ENCODE measurements around the gene HS3ST4. TPM values are rescaled to one million over a fixed set of nuclear protein-coding genes. Genes with fewer than 3 reads are reported as not detected.

Gene HS3ST4
- total and polyA plus RNA-seq, 7 experiments from 2014 or later: not detected

DNA sequence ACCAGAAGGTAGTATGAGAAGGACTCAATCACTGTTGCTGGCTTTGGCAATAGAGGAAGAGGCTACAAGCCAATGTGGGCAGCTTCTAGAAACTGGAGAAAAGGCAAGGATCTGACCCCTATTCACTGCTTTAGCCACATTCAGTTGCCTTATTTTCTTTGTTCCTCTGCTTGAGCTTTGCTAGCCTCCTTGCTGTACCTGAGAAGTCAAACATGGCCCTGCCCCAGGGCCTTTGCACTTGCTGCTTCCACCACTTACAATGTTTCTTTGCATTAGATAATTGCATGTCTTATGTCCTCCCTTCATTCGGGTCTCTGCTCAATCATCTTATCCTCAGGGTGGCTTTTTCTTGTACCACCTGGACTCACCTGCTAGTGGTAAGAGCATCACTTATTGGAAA lies 15.8 kb downstream of the HS3ST4 start:
- Mint-ChIP-seq H3K4me3 (no peak overlapping the region), H3K27me3 (peaks cover 12 to 40% (median 21%) of the 10 kb centered on the region in 5 donors), H3K27ac (no peak overlapping the region), H3K36me3 (no peaks in the 10 kb centered on the region), H3K9me3 (peaks cover 0 to 8% (median 0%) of the 10 kb centered on the region in 11 donors), H3K4me1 (no peaks in the 10 kb centered on the region)
- intact Hi-C loops (cut with micrococcal nuclease): loop anchor here in 1 of 2 donors (5.0 kb wide), 1 partner anchor 475 kb away; no protein-coding TSS in a partner anchor
- no peak overlapping the region for H3K4me3 ChIP-seq (ENCODE audit: low read length)
- H3K4me1 ChIP-seq (ENCODE audit: control insufficient read depth in 2 of 2, insufficient read depth in 2 of 2, low read length in 2 of 2): no peaks in the 10 kb centered on the region
- H3K36me3 ChIP-seq (ENCODE audit: control insufficient read depth in 2 of 3, insufficient read depth in 3 of 3, low read length in 3 of 3): no peaks in the 10 kb centered on the region
- no peaks in the 10 kb centered on the region for H3K27me3 ChIP-seq (ENCODE audit: control insufficient read depth in 2 of 2, insufficient read depth in 2 of 2, low read length in 2 of 2)
- POLR2A ChIA-PET: no interaction called here
- DNase-seq: no peak
- CTCF ChIA-PET: no interaction called here
- H3K27ac ChIP-seq (ENCODE audit: low read depth, low read length): no peak overlapping the region
- ATAC-seq: no peak
- H3K9me3 ChIP-seq (ENCODE audit: control insufficient read depth in 2 of 3, low read length in 3 of 3): no peaks in the 10 kb centered on the region

DNA sequence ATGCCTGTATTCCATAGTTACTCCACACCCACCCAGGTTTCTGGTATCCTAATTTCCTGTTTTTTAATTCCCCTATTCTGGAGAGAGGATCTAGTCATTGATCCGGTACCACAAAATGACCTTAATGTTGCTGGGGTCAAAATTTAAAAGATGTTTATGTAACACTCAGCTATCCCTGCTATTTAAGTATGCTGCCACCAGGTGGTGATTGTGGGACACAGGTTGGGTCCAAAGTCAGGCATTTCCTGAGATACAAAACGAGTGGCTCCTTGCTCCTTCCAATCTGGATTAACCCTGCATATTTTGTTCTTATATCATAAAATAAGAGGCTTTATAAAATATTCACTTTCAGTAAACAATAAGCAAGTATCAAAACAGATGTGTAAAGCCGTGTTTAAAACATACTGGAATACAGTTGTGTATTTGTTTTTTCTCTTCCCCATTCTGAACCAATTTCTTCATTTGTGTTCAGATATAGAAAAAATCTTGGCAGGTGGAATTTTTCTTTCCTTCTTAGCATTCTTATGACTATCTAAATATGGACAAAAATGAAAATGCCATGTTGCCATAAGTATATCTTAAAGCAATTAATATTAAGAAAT lies 16.3 kb downstream of the HS3ST4 start:
- no peaks in the 10 kb centered on the region for H3K4me1 Mint-ChIP-seq
- Histone ChIP-seq H3K27me3 (ENCODE audit: control insufficient read depth in 2 of 2, insufficient read depth in 2 of 2, low read length in 2 of 2) (no peaks in the 10 kb centered on the region), H3K4me1 (ENCODE audit: control insufficient read depth in 2 of 2, insufficient read depth in 2 of 2, low read length in 2 of 2) (no peaks in the 10 kb centered on the region), H3K36me3 (ENCODE audit: control insufficient read depth in 2 of 3, insufficient read depth in 3 of 3, low read length in 3 of 3) (no peaks in the 10 kb centered on the region), H3K4me3 (ENCODE audit: low read length) (no peak overlapping the region), H3K27ac (ENCODE audit: low read depth, low read length) (no peak overlapping the region), H3K9me3 (ENCODE audit: control insufficient read depth in 2 of 3, low read length in 3 of 3) (no peaks in the 10 kb centered on the region)
- H3K36me3 Mint-ChIP-seq: no peaks in the 10 kb centered on the region
- DNase-seq (no peak), ATAC-seq (no peak)
- H3K27ac Mint-ChIP-seq: no peak overlapping the region
- intact Hi-C loops (cut with micrococcal nuclease): loop anchor here in 1 of 2 donors (5.0 kb wide), 1 partner anchor 476 kb away; no protein-coding TSS in a partner anchor
- H3K27me3 Mint-ChIP-seq: peaks cover 12 to 35% (median 18%) of the 10 kb centered on the region in 5 donors
- H3K9me3 Mint-ChIP-seq: peaks cover 0 to 8% (median 0%) of the 10 kb centered on the region in 11 donors
- H3K4me3 Mint-ChIP-seq: no peak overlapping the region
- ChIA-PET POLR2A (no interaction called here), CTCF (no interaction called here)

DNA sequence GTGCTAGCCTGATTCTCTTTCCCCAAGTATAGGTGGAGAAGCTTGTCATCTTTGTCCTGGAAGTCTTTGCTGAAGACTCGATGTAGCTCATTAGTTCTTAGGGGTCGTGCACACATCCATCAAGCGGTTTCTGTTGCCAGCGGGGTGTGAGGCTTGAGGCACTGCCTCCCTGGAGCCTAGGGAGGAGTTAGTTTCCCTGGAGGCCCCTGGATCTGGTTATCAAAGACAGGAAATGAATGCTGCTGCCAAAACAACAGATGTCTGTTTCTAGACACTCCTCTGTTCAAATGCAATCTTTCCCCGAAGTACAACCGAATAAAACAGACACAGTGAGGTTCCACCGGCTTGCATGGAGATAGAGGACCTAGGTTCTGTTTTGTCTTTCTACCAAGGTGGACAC lies 17.5 kb downstream of the HS3ST4 start:
- H3K9me3 ChIP-seq (ENCODE audit: control insufficient read depth in 2 of 3, low read length in 3 of 3): no peaks in the 10 kb centered on the region
- Mint-ChIP-seq H3K36me3 (no peaks in the 10 kb centered on the region), H3K9me3 (peaks cover 0 to 8% (median 0%) of the 10 kb centered on the region in 11 donors), H3K4me3 (no peak overlapping the region), H3K27me3 (peaks cover 12 to 38% (median 22%) of the 10 kb centered on the region in 5 donors), H3K4me1 (no peaks in the 10 kb centered on the region), H3K27ac (no peak overlapping the region)
- no peaks in the 10 kb centered on the region for H3K36me3 ChIP-seq (ENCODE audit: control insufficient read depth in 2 of 3, insufficient read depth in 3 of 3, low read length in 3 of 3)
- no peaks in the 10 kb centered on the region for H3K27me3 ChIP-seq (ENCODE audit: control insufficient read depth in 2 of 2, insufficient read depth in 2 of 2, low read length in 2 of 2)
- H3K4me3 ChIP-seq (ENCODE audit: low read length): no peak overlapping the region
- no peak overlapping the region for H3K27ac ChIP-seq (ENCODE audit: low read depth, low read length)
- ChIA-PET CTCF (no interaction called here), POLR2A (no interaction called here)
- DNase-seq: no peak
- intact Hi-C loops (cut with micrococcal nuclease): loop anchor here in 1 of 2 donors (5.0 kb wide), 1 partner anchor 477 kb away; no protein-coding TSS in a partner anchor
- no peak for ATAC-seq
- no peaks in the 10 kb centered on the region for H3K4me1 ChIP-seq (ENCODE audit: control insufficient read depth in 2 of 2, insufficient read depth in 2 of 2, low read length in 2 of 2)

DNA sequence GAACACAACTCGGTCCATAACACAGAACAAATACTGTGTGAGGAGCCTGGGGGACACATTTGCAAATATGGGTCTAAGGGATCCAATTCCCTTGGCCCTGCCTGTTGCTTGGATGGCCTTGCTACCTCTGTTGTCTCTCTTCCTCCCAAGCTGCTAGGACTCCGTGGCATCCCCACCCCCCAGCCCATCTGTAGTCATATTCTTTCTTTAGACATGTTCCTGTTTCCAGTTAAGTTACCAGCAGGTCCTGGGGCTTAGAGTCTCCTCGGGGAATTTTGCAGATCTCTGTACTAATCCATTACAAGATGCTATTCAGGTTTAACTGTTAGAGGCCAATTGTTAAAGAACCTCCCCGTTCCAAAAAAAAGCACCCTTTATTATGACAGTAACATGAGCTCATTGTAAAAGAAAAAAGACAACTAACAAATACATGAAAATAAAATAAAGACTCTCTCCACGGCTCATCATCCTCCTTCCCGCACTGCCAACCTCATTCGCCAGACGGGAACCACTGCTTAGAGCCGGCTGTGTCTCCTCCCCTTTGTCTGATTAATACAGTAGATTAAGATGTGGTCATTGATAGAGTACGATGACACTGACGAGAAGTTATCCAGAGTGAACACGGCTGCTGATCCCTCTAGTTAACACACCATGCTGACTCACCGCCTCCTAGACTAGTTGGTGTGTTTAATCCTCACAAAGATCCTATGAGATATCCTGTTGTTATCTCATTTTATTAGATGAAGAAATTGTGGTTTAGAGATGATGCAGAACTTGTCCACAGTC lies 22.2 kb downstream of the HS3ST4 start:
- no peak overlapping the region for H3K4me3 Mint-ChIP-seq
- ATAC-seq (no peak), DNase-seq (no peak)
- POLR2A ChIA-PET: no interaction called here
- Histone ChIP-seq H3K27me3 (ENCODE audit: control insufficient read depth in 2 of 2, insufficient read depth in 2 of 2, low read length in 2 of 2) (peaks cover 0 to 4% of the 10 kb centered on the region in 2 donors), H3K4me3 (ENCODE audit: low read length) (no peak overlapping the region), H3K4me1 (ENCODE audit: control insufficient read depth in 2 of 2, insufficient read depth in 2 of 2, low read length in 2 of 2) (no peaks in the 10 kb centered on the region), H3K9me3 (ENCODE audit: control insufficient read depth in 2 of 3, low read length in 3 of 3) (no peaks in the 10 kb centered on the region), H3K36me3 (ENCODE audit: control insufficient read depth in 2 of 3, insufficient read depth in 3 of 3, low read length in 3 of 3) (no peaks in the 10 kb centered on the region), H3K27ac (ENCODE audit: low read depth, low read length) (no peak overlapping the region)
- H3K27me3 Mint-ChIP-seq: peaks cover 9 to 38% (median 22%) of the 10 kb centered on the region in 5 donors
- no peaks in the 10 kb centered on the region for H3K9me3 Mint-ChIP-seq
- no peaks in the 10 kb centered on the region for H3K36me3 Mint-ChIP-seq
- H3K4me1 Mint-ChIP-seq: no peaks in the 10 kb centered on the region
- intact Hi-C loops (cut with micrococcal nuclease): no loop called here
- no peak overlapping the region for H3K27ac Mint-ChIP-seq
- CTCF ChIA-PET: no interaction called here

DNA sequence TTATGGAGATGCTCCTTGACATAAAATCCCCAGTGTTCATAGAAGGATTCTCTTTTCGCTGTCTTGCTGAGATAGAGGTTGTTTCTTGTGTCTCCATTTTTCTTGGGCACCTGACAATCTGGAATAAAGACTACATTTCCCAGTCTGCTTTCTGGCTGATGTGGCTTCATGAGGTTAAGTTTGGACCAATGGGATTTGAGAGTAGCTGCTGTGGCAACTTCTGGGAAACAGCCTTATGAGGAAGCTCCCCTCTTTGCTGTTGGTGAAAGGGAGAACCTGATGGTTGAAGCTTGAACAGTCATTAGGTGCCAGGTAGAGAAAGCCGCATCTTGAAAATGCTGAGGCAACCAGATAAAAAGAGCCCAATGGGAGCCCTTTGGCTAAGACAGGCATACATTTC lies 24.4 kb downstream of the HS3ST4 start:
- Histone ChIP-seq H3K4me3 (ENCODE audit: low read length) (no peak overlapping the region), H3K4me1 (ENCODE audit: control insufficient read depth in 2 of 2, insufficient read depth in 2 of 2, low read length in 2 of 2) (no peaks in the 10 kb centered on the region), H3K27ac (ENCODE audit: low read depth, low read length) (no peak overlapping the region), H3K27me3 (ENCODE audit: control insufficient read depth in 2 of 2, insufficient read depth in 2 of 2, low read length in 2 of 2) (peaks cover 0 to 4% of the 10 kb centered on the region in 2 donors), H3K36me3 (ENCODE audit: control insufficient read depth in 2 of 3, insufficient read depth in 3 of 3, low read length in 3 of 3) (no peaks in the 10 kb centered on the region), H3K9me3 (ENCODE audit: control insufficient read depth in 2 of 3, low read length in 3 of 3) (no peaks in the 10 kb centered on the region)
- POLR2A ChIA-PET: no interaction called here
- H3K27ac Mint-ChIP-seq: no peak overlapping the region
- CTCF ChIA-PET: no interaction called here
- intact Hi-C loops (cut with micrococcal nuclease): no loop called here
- no peak overlapping the region for H3K4me3 Mint-ChIP-seq
- ATAC-seq: no peak
- H3K4me1 Mint-ChIP-seq: no peaks in the 10 kb centered on the region
- no peaks in the 10 kb centered on the region for H3K9me3 Mint-ChIP-seq
- H3K36me3 Mint-ChIP-seq: no peaks in the 10 kb centered on the region
- H3K27me3 Mint-ChIP-seq: peaks cover 0 to 29% (median 16%) of the 10 kb centered on the region in 5 donors
- no peak for DNase-seq

DNA sequence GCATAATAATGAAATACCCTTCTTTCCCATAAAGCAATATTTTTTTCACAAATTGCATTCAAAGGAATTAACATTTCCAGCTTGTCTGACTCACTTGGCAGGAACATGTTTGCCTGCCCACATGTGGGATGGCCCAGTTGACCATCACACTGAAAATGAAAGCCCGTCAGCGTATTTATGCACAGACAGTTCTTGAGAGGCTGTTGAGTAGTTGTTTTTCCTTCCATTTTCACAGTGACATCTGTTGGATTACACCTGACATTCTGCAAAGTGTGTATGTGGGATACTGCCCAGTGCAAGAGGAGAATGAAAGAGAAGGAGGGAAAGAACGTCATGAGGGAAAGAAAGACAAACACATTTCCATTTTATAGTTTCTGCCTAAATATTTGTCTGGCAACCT lies 29.7 kb downstream of the HS3ST4 start:
- no peaks in the 10 kb centered on the region for H3K9me3 ChIP-seq (ENCODE audit: control insufficient read depth in 2 of 3, low read length in 3 of 3)
- no peak overlapping the region for H3K27ac Mint-ChIP-seq
- H3K4me1 ChIP-seq (ENCODE audit: control insufficient read depth in 2 of 2, insufficient read depth in 2 of 2, low read length in 2 of 2): no peaks in the 10 kb centered on the region
- H3K36me3 ChIP-seq (ENCODE audit: control insufficient read depth in 2 of 3, insufficient read depth in 3 of 3, low read length in 3 of 3): no peaks in the 10 kb centered on the region
- H3K4me3 ChIP-seq (ENCODE audit: low read length): no peak overlapping the region
- no peak overlapping the region for H3K27ac ChIP-seq (ENCODE audit: low read depth, low read length)
- peaks cover 0 to 4% of the 10 kb centered on the region in 2 donors for H3K27me3 ChIP-seq (ENCODE audit: control insufficient read depth in 2 of 2, insufficient read depth in 2 of 2, low read length in 2 of 2)
- H3K9me3 Mint-ChIP-seq: no peaks in the 10 kb centered on the region
- no peak overlapping the region for H3K4me3 Mint-ChIP-seq
- ATAC-seq: no peak
- peaks cover 0 to 15% (median 4%) of the 10 kb centered on the region in 5 donors for H3K27me3 Mint-ChIP-seq
- POLR2A ChIA-PET: no interaction called here
- intact Hi-C loops (cut with micrococcal nuclease): no loop called here
- H3K36me3 Mint-ChIP-seq: no peaks in the 10 kb centered on the region
- DNase-seq: no peak
- CTCF ChIA-PET: no interaction called here
- no peaks in the 10 kb centered on the region for H3K4me1 Mint-ChIP-seq

All from naive thymus-derived CD4-positive, alpha-beta T cell (primary cell).